HG02571 (cell line): Measurements from ENCODE around the gene MTX2.
"Not testable (repeated sequence)": the region's sequence is repeated elsewhere in the genome, so short reads cannot be mapped to it uniquely, and the experiment has no call there.

Experiments used
- ATAC-seq: cut with Tn5 transposase; IDR thresholded peaks from one replicate; pipeline ENCODE4 v1.9.1; 2021; ENCODE audit warnings: mild to moderate bottlenecking, moderate library complexity; ENCODE audit not compliant: unreplicated experiment

The MTX2 gene

DNA sequence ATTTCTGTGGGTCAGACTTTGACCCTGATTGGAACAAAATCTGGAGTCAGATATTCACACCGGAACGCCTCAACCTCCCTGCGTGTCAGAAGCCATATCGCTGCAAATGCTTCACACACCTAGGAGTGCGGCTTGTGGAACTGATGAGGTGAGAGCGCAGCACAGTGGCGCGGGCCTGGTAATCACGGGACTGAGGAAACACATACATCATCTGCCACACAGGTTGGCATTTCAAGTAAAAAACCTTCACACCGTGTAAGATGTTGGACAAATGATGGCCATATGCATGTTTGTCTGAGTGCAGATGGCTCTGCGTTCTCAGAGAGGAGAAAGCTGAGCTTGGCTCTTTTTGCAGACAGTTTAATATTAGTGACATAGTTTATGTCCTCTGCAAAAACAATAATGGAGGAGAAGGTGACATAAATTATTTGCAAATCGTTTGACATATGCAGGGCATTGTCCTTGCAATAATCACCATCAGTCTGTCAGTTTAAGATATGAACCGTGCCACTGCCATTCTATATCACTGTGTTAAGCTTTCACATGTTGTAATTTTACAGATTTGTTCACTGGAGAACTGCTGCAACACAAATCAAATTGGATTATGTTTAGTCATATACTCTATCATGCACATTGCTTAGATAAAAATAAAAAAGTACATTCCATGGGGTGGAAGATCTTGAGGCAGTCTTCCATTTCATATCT, 101.4 kb downstream of the MTX2 start:
- ATAC-seq = no peak

DNA sequence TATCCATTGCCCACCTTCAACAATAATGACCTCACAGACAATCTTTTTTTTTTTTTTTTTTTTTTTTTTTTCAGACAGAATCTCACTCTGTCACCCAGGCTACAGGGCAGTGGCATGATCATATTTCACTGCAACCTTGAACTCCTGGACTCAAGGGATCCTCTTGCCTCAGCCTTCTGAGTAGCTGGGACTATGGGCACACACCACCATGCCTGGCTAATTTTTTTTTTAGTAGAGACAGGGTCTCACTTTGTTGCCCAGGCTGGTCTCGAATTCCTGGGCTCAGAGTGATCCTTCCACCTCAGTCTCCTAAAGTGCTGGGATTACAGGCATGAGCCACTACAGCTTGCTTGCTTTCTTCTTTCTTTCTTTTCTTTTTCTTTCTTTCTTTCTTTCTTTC, 103.9 kb downstream of the MTX2 start:
- not testable (repeated sequence) for ATAC-seq

DNA sequence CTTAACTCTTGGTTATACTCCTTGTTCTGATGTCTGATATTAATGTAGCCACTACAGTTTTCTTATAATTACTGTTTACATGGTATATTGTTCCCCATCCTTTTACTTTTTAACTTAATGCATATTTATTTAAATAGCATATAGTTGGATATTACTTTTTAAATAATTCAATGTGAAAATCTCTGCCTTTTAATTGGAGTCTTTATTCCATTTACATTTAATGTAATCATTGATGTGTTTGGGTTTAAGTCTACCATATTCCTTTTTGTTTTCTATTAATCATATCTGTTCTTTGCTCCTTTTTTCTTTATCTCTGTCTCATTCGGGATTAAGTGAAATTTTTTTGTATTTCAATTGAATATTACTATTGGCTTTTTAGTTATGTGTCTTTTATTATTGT, 109.1 kb downstream of the MTX2 start:
- no peak for ATAC-seq

DNA sequence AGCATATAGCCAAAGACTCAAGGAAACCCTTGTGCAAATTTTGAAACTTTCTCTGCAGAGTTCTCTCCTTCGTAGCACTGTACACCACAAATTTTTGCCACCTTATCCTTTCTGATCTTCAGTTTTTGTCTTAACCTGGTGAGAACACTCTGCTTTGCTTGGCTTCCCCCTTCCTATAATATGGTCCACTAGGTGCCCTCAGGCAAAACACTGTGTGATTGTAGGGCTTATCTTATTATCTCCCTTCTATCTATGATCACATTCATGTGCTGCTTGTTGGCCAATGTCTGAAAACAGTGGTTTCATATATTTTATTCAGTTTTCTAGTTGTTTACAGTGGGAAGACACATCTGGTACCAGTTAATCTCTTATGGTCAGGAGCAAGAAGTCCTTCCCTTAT, 111.1 kb downstream of the MTX2 start:
- ATAC-seq = no peak

DNA sequence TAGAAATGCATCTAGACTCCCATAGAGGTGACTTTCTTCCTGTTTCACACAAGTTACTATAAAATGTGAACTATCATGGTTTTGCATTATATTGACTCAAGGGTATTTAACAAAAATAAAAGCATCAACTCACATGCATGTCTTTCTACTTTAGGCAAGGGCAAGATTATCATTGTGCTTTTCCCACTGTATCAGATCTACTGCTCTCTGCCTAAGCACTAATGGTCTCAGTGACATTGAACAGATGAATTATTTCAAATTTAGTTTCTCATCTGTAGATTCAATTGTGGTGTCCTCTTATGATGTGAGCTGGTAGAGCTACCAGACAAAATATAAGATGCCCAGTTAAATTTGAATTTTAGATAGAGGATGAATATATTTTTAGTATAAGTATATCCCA, 113.9 kb downstream of the MTX2 start:
- no peak for ATAC-seq

DNA sequence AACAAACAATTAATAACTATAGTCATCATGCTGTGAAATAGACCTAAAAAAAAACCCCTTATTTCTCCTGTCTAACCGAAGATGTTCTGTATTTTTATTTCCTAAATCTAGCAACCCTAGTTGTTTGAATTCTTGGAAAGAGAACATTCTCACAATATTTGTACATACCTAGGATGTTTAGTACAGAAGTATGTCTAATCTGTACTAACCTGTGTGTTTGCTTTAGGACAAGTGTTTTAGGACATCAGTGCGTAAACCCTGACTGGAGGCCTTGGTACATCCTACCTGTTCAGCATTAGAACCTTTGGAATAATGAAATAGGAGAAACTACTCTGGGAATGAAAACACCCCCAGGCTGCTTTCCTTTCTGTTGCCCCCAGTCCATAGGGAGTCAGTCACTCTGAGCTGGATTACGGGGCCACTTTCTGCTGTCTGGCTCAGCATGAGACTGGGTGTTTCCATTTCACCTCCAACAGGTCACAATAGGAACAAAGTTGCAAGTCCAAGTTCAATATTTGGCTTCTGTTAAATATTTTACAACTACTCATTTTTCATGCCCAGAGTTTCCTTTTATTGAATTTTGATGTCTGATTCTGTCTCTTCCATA, 114.7 kb downstream of the MTX2 start:
- ATAC-seq = no peak

DNA sequence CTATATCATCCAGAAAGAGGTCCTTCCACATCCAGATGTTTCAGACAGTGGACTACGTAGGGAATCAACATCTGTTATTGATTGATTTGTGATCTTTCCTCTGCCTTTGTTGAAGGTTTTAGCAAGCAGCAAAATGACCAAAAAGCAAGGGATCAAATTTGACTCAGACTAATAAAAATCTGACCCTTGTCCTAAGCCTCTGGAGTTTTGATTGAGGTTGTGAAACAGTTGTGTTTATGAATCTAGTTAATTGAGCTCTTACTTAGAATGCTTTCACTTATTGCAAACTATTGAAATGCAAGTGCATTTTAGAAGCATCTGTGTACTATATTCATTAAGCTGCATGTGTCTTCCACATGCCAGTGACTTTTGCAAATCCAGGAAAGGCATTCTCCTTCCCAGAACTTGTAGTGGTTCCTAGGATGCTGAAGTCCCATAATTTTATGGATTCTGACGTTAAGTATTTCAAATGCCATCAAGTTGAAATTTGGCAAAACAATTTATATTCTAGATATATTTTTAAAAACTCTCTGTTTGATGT, 116.0 kb downstream of the MTX2 start:
- ATAC-seq = no peak

DNA sequence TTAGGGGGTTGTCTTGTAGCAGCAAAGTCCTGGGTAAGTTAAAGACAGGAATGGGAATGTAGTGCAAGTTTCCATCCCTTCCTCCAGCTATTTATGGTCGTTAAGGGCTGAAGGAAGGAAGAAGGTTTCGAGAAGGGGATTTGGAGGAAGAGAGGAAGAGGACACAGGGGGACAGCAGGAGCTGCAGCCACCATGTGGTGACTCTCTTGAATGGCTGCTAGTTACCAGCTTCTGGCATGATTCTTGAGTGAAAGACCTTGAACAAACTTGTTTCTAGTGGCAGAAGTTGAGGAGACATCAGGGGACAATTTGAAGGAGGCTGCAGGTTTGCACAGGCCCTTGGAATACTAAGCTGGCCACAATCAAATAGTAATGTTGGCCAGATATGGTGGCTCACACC, 116.6 kb downstream of the MTX2 start:
- no peak for ATAC-seq
